Activated naive CD4-positive, alpha-beta T cell treated with anti-CD3 and anti-CD28 coated beads, Interleukin-2, amount 10 ng/mL, durations not matched to agents 7 days and 5 days (primary cell): ENCODE measurements around the gene TP53TG5.

ENCODE experiments used
- CTCF ChIA-PET: fragments of 350-600 bp; sonication (Branson Sonifier 250); formaldehyde crosslinking; loops from one replicate; lab custom pipeline; 2021; ENCODE audit warnings: antibody characterized with exemption; lab: Charles Lee
- DNase-seq: peaks from one replicate; pipeline ENCODE4 v3.0.0-alpha.2; 2020
- H3K27ac Mint-ChIP-seq: one replicate; pipeline ENCODE4 v1.8.0; 2021; ENCODE audit warnings: mild to moderate bottlenecking, moderate library complexity, mixed read lengths
- H3K27me3 Mint-ChIP-seq: one replicate; pipeline ENCODE4 v1.8.0; 2021; ENCODE audit warnings: mild to moderate bottlenecking, mixed read lengths
- H3K36me3 Mint-ChIP-seq: one replicate; pipeline ENCODE4 v1.8.0; 2021; ENCODE audit warnings: mixed read lengths
- H3K4me1 Mint-ChIP-seq: one replicate; pipeline ENCODE4 v1.8.0; 2021; ENCODE audit warnings: mixed read lengths
- H3K4me3 Mint-ChIP-seq: one replicate; pipeline ENCODE4 v1.8.0; 2021; ENCODE audit warnings: mild to moderate bottlenecking, moderate library complexity, mixed read lengths
- H3K9me3 Mint-ChIP-seq: one replicate; pipeline ENCODE4 v1.8.0; 2021; ENCODE audit warnings: mixed read lengths

TP53TG5 gene

GRCh38 chr20:45336530-45337366, 41.4 kb downstream of the TP53TG5 start:
- CTCF ChIA-PET = no interaction called here
- Mint-ChIP-seq H3K27ac (no peak overlapping the region), H3K4me1 (no peaks in the 10 kb centered on the region), H3K27me3 (peaks cover 5% of the 10 kb centered on the region), H3K4me3 (no peak overlapping the region), H3K36me3 (no peaks in the 10 kb centered on the region), H3K9me3 (no peaks in the 10 kb centered on the region)
- no peak for DNase-seq

- H3K27ac Mint-ChIP-seq = no peak overlapping the region
- H3K36me3 Mint-ChIP-seq = no peaks in the 10 kb centered on the region
- DNase-seq = no peak
- no peaks in the 10 kb centered on the region for H3K9me3 Mint-ChIP-seq
- H3K4me1 Mint-ChIP-seq = peaks cover 2% of the 10 kb centered on the region
- H3K27me3 Mint-ChIP-seq = no peaks in the 10 kb centered on the region
- CTCF ChIA-PET = no interaction called here
- no peak overlapping the region for H3K4me3 Mint-ChIP-seq
Observed at GRCh38 chr20:45330476-45330875, 47.6 kb downstream of the TP53TG5 start.

GRCh38 chr20:45329497-45330319, 48.4 kb downstream of the TP53TG5 start:
- Mint-ChIP-seq H3K9me3 (no peaks in the 10 kb centered on the region), H3K4me3 (no peak overlapping the region)
- CTCF ChIA-PET = interaction anchor here (0.9 to 1.3 kb wide), 2 partner anchors 17 to 120 kb away, joined by 3 read pairs; no protein-coding TSS in a partner anchor

GRCh38 chr20:45328451-45328850, 49.7 kb downstream of the TP53TG5 start:
- no peak overlapping the region for H3K27ac Mint-ChIP-seq
- H3K4me3 Mint-ChIP-seq = no peak overlapping the region
- H3K9me3 Mint-ChIP-seq = no peaks in the 10 kb centered on the region
- no peaks in the 10 kb centered on the region for H3K36me3 Mint-ChIP-seq
- CTCF ChIA-PET = interaction anchor here (1.3 kb wide), 1 partner anchor 18 kb away, joined by 3 read pairs; no protein-coding TSS in a partner anchor
- DNase-seq = no peak
- H3K27me3 Mint-ChIP-seq = no peaks in the 10 kb centered on the region
- H3K4me1 Mint-ChIP-seq = peaks cover 2% of the 10 kb centered on the region

More at GRCh38 chr20:45329497-45330319, 48.4 kb downstream of the TP53TG5 start:
- DNase-seq = no peak
- no peaks in the 10 kb centered on the region for H3K27me3 Mint-ChIP-seq
- H3K27ac Mint-ChIP-seq = no peak overlapping the region
- peaks cover 2% of the 10 kb centered on the region for H3K4me1 Mint-ChIP-seq
- H3K36me3 Mint-ChIP-seq = no peaks in the 10 kb centered on the region

GRCh38 chr20:45325371-45325770, 52.8 kb downstream of the TP53TG5 start:
- H3K9me3 Mint-ChIP-seq = no peaks in the 10 kb centered on the region
- H3K27ac Mint-ChIP-seq = no peak overlapping the region
- H3K4me1 Mint-ChIP-seq = peaks cover 14% of the 10 kb centered on the region
- no peak for DNase-seq
- CTCF ChIA-PET = interaction anchor here (0.8 to 2.1 kb wide), 3 partner anchors 10 to 130 kb away, joined by 3 to 7 read pairs (median 4); no protein-coding TSS in a partner anchor
- H3K36me3 Mint-ChIP-seq = no peaks in the 10 kb centered on the region
- no peak overlapping the region for H3K4me3 Mint-ChIP-seq
- no peaks in the 10 kb centered on the region for H3K27me3 Mint-ChIP-seq

- no peak for DNase-seq
- Mint-ChIP-seq H3K4me3 (no peak overlapping the region), H3K27ac (no peak overlapping the region), H3K4me1 (peaks cover 28% of the 10 kb centered on the region), H3K36me3 (no peaks in the 10 kb centered on the region), H3K27me3 (peaks cover 2% of the 10 kb centered on the region), H3K9me3 (no peaks in the 10 kb centered on the region)
- CTCF ChIA-PET = interaction anchor here (0.7 to 2.4 kb wide), 14 partner anchors 10 to 447 kb away, joined by 3 to 22 read pairs (median 4); partner anchors contain the start of gene SYS1
Observed at GRCh38 chr20:45323731-45324130, 54.4 kb downstream of the TP53TG5 start.

- CTCF ChIA-PET = interaction anchor here (0.7 to 2.4 kb wide), 18 partner anchors 11 to 448 kb away, joined by 3 to 22 read pairs (median 4); partner anchors contain the start of gene SYS1
Observed at GRCh38 chr20:45322952-45323383, 55.2 kb downstream of the TP53TG5 start.

More at GRCh38 chr20:45322952-45323383, 55.2 kb downstream of the TP53TG5 start:
- Mint-ChIP-seq H3K27me3 (peaks cover 9% of the 10 kb centered on the region), H3K9me3 (no peaks in the 10 kb centered on the region), H3K36me3 (no peaks in the 10 kb centered on the region), H3K4me1 (peaks cover 35% of the 10 kb centered on the region), H3K27ac (no peak overlapping the region), H3K4me3 (no peak overlapping the region)
- DNase-seq = no peak
